GM19455 (cell line): ENCODE measurements around the gene CASKIN1.
"Not testable (repeated sequence)": the region's sequence is repeated elsewhere in the genome, so short reads cannot be mapped to it uniquely, and the experiment has no call there.

Source experiments
- ATAC-seq: cut with Tn5 transposase; IDR thresholded peaks from one replicate; pipeline ENCODE4 v1.9.1; 2021; ENCODE audit not compliant: unreplicated experiment

Gene CASKIN1, protein sequence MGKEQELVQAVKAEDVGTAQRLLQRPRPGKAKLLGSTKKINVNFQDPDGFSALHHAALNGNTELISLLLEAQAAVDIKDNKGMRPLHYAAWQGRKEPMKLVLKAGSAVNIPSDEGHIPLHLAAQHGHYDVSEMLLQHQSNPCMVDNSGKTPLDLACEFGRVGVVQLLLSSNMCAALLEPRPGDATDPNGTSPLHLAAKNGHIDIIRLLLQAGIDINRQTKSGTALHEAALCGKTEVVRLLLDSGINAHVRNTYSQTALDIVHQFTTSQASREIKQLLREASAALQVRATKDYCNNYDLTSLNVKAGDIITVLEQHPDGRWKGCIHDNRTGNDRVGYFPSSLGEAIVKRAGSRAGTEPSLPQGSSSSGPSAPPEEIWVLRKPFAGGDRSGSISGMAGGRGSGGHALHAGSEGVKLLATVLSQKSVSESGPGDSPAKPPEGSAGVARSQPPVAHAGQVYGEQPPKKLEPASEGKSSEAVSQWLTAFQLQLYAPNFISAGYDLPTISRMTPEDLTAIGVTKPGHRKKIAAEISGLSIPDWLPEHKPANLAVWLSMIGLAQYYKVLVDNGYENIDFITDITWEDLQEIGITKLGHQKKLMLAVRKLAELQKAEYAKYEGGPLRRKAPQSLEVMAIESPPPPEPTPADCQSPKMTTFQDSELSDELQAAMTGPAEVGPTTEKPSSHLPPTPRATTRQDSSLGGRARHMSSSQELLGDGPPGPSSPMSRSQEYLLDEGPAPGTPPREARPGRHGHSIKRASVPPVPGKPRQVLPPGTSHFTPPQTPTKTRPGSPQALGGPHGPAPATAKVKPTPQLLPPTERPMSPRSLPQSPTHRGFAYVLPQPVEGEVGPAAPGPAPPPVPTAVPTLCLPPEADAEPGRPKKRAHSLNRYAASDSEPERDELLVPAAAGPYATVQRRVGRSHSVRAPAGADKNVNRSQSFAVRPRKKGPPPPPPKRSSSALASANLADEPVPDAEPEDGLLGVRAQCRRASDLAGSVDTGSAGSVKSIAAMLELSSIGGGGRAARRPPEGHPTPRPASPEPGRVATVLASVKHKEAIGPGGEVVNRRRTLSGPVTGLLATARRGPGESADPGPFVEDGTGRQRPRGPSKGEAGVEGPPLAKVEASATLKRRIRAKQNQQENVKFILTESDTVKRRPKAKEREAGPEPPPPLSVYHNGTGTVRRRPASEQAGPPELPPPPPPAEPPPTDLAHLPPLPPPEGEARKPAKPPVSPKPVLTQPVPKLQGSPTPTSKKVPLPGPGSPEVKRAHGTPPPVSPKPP (N-terminal part only)

DNA sequence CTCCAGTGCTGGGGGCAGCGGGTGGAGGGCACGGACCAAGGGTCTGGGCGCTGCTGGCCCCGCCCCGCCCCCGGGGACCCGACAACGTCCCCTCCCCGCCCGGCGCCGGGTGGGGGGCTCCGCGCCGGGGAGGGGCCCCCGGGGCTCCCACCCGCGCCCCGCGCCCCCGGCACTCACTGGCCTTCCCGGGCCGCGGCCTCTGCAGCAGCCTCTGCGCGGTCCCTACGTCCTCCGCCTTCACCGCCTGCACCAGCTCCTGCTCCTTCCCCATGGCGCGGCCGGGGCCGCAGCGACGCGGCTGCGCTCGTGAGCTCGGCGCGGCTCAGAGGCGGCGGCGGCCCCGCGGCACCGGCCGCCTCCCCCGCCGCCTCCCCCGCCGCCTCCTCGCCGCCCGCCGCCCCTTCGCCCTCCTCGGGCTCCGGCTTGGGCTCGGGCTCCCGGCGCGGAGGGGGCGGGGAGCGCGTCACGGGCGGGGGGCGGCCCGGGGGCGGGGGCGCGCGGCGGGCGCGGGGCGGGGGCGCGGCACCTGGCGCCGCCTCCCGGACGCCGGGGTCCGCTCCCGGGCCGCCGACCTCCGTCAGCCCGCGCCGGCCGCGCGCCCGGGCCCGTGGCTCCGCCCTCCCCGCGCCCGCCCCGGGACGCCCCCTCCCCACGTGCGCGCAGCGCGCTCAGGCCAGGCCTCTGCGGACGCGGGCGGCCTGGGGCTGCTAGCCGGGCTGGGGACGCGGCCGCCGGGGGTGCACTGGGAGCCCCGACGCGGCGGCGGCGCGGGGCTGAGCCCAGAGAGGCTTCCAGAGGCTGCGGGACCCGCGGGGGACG, at the start of gene CASKIN1:
CASKIN1 (minus strand) TSS at position 444 of the 819 bp plus-strand sequence; CDS start at position 271, 173 bp downstream.
- ATAC-seq: no peak

DNA sequence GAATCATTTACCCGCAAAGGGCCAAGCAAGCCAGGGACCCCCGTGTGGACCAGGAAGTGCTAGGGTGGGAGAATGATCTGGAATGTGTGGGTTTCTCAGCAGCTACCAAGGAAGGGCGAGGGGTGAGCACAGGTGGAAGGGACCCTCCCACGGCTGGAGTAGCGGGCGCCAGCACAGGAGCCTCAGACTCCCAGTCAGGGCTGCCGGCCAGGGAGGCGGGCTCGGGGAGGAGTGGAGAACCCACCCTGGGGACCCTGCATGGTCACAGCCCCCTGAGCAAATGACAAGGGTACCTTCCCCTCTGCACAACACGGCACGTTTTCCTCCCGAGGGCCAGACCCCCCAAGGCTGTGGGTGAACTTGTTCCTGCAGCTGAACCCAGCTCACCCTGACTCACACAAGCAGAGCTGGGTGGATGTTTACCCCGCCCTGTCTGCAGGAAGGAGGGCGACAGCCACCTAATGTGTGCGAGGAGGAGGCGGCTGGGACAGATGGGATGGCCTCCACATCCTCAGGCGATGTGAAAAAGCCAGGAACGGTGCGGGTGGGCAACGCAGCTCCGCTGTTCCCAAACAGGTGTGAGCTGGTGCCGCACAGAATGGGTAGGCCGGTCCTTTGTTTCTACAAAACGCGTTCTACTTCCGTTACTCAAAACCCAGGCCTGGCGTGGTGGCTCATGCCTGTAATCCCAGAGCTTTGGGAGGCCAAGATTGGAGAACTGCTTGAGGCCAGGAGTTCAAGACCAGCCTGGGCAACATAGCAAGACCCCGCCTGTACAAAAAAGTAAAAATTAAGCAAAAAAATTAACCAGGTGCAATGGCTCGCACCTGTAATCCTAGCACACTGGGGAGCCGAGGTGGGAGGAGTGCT, 48.8 kb upstream of the CASKIN1 start:
- no peak for ATAC-seq

DNA sequence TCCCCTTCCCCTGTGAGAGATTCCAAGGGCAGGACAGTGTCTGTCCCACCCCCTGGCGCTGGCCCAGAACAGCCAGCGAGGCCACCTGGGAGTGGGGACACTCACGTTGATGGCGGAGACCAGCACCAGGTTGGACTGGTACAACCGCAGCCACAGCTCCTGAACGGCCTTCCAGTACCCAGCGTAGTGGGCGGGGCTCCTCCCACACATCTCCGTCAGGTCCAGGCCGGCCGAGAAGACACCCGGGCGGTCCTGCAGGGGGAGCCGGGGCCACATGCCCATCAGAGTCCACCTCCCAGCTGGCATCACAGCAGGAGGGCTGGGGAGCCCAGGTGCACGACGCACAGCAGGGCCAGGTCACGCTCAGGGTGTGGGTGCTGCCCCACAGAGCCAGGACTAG, 47.9 kb upstream of the CASKIN1 start:
- ATAC-seq: no peak

DNA sequence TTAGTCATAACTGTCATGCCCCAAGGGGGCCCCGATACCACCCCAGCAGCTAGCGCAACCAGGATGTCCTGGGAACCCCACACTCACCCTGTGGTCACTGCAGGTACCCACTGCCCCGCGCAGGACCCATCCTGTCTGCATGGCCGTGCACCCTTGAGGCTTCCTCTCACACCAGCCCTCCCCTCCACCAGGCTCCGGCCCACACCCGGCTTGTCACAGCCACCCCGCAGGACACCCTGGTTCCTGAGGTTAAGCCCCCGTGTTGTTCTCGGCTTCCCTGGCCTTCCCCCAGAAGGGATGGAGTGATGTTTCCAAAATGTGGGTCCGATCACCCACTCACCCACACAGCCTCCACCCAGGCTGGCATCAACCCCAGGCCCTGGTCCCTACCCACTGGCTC, 47.4 kb upstream of the CASKIN1 start:
- ATAC-seq: no peak

DNA sequence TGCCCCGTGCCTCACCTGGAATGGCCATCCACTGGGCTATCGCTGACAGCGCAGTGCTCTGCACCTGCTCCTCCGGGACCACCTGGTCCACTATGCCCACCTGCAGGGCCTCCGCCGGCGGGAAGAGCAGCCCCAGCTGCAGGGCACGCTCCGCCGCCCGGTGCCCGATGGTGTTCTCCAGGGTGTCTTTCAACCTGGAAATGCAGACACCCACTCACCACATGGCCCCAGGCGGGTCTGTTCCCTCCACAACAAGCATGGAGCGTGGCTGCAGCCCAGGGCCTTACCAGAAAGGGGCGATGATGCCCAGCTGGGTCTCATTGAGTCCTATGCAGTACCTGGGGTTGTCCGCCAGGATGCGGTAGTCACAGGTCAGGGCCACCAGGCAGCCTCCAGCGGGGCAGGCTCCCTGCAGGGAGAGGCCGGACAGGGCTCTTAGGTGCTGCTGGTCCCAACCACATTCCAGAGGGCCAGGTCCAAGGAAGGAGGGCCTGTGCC, 46.7 kb upstream of the CASKIN1 start:
- no peak for ATAC-seq

DNA sequence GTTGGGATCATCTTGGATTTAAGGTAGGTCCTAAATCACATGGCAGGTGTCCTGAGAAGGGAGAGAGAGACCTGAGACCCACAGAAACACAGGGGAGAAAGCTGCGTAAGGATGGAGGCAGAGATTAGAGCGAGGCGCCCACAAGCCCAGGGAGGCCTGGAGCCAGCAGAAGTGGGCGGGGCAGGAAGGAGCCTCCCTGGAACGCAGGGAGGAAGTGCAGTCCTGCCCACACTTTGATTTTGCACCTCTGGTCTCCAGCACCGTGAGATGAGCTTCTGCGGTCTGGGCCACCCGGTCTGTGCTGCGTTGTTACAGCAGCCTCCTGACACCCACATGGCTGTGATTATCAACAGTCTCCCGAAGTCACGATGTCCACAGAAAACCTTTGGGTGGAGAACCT, 46.2 kb upstream of the CASKIN1 start:
- no peak for ATAC-seq

DNA sequence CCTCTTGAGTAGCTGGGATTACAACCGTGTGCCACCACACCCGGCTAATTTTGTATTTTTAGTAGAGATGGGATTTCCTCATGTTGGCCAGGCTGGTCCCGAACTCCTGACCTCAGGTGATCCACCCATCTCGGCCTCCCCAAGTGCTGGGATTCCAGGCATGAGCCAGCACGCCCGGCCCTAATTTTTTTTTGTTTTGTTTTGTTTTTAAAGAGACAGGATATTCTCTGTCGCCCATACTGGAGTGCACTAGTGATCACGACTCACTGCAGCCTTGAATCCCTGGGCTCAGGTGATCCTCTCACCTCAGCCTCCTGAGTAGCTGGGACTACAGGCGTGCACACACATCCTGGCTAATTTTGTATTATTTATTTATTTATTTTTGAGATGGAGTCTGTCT, 43.9 kb upstream of the CASKIN1 start:
- ATAC-seq: not testable (repeated sequence)

DNA sequence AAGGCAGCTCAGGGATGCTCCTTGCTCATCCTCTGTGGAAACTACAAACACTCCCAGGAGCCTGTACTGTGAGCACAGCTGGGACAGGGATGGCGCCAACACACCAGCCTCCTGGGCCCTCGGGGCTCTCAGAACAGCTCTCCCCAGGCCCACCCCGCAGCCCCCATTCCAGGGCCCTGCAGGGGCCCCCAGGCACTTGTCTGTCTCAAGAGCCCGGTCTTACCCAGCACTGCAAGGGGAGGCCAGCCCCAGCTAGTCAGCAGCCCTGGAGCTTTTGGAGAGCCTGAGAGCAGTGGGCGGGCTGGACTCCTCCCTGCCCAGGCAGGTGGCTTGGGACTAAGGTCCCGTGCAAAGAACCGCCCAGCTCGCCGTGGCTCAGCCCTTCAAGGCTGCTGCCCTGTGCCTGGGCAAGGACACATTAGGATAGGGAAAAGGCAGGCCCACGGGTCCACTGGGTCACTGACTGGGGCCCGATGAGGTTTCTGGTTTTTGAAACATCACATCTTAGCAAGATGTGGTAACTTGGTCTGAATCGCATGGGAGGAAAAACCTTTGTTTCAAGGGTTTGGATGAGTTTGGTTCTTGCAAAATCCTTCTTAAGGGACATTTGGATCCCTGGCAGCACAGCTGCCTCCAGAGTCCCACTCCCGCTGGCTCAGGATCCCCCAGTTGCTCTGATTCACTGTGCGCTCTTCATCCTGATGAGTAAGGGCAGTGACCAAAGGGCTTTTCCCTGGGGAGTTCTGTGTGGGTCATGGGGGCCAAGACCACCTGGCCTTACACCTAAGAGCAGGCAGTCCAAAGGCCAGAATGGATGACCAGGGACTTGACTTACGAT, 42.7 kb upstream of the CASKIN1 start:
- ATAC-seq: no peak

DNA sequence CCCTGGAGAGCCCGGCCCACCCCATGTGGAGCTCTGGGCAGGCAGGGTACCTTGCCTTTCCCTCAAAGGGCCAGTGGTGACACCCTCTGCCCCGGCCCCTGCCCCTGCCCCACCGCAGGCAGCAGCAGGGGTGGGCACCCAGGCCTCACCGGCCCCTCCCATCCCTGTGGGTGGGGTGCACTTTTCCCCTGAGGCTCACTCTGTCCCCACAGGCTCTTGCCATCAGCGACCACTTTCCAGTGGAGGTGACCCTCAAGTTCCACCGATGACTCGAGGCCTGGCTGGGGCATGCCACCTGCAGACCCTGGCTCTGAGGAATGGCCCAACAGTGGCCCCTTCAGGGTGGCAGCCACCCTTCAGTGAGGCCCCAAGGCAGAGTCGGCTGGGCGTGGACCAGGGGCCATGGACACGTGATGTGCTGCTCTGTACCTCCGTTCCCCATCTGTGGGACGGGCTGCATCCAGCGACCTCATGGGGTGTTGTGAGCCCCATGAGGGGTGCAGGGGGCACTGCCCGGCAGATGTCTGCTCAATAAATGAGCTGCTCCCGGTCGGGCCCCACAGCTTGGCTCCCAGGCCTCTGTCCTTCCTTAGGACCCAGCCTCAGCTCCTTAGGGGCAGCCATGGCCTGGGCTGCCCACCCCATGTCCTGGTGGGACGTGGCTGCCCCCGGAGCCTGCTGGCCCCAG, 41.9 kb upstream of the CASKIN1 start:
- no peak for ATAC-seq

DNA sequence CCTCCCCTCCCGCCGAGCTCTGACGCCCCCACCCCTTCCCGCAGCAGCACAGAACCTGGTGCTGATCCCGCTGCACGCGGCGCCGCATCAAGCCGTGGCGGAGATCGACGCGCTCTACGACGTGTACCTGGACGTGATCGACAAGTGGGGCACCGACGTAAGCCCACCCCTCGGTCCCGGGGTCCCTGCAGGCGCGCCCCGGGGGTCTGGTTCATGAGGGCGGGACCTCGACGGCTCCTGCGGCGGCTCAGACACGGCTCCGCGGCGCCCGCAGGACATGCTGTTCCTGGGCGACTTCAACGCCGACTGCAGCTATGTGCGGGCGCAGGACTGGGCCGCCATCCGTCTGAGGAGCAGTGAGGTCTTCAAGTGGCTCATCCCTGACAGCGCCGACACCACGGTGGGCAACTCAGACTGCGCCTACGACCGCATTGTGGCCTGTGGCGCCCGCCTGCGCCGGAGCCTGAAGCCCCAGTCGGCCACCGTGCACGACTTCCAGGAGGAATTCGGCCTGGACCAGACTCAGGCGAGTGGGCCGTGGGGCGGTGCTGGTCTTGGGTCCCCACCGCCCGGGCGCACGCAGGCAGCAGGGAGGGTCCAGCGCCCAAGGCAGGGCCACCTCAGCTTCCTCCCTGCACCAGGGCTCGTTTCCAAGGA, 41.2 kb upstream of the CASKIN1 start:
- ATAC-seq: no peak

DNA sequence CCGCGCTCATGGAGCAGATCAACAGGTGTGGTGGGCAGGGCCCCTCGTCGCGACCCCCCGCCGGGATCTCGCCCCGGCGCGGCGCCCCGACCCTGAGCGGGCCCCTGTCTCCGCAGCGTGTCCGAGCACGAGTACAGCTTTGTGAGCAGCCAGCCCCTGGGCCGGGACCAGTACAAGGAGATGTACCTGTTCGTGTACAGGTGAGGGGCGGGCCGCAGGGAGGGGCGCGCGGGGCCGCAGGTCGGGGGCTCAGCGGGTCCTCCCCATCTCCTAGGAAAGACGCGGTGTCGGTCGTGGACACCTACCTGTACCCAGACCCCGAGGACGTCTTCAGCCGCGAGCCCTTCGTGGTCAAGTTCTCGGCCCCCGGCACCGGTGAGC, 40.7 kb upstream of the CASKIN1 start:
- ATAC-seq: no peak

DNA sequence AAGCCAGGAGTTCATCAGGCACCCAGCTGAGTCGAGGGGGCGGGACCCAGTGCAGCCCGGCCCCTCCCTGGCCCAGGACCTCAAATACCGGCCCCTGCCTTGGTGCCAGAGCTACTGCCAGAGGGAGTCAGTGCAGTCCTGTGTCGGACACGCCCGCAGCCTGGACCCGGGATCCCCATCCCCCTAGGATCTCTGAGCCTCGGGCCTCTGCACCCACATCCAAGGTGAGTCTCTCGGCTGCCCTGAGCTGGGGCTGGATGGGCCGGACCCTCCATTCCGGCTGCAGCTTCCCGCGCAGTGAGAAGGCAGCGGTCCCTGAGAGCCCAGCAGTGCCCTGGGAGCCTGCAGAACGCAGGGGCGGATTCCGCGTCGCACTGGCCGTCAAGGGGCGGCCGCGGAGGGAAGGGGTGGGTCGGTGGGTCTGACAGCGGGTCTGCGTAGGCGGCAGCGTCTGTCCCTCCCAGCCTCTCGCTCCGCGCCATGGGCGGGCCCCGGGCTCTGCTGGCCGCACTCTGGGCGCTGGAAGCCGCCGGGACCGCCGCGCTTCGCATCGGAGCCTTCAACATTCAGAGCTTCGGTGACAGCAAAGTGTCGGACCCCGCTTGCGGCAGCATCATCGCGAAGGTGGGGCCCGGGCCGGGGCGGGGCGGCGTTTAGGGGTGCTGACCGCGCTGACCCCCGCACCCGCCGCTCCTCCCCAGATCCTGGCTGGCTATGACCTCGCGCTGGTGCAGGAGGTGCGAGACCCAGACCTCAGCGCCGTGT, 40.1 kb upstream of the CASKIN1 start, which contains the start of gene DNASE1L2:
DNASE1L2 (plus strand) TSS at position 108 of the 765 bp plus-strand sequence; CDS start at position 481, 373 bp downstream.
- ATAC-seq: no peak

DNA sequence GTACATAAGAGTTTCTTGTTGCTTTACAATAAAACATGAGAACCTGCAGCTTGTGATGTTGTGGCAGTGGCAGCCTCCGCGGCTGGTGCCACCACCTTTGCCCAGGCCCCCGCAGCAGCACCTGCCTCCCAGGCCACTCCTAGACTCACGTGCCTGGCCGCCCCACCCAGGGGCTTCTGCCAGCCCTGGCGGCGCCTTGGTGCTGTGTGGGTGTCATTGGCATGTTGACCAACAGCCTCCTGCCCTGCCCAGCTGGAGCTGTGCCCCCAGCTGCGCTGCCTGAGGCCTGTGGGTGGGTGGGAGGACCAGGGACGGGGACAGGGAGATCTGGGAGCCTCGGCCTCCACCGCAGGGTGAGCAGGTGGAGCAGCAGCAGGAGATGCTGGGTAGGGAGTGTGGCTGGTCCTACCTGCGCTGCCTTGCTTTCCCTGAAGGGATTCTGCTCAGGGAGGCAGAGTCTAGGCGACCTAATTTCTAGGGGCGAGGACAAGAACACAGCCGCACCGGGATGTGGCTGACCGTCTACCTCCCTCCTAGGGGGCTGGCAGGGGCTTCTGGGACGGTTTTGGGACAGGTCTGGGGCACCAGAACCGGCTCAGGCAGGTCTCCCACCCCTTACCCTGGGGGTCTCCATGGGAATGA, 39.4 kb upstream of the CASKIN1 start:
- ATAC-seq: no peak

DNA sequence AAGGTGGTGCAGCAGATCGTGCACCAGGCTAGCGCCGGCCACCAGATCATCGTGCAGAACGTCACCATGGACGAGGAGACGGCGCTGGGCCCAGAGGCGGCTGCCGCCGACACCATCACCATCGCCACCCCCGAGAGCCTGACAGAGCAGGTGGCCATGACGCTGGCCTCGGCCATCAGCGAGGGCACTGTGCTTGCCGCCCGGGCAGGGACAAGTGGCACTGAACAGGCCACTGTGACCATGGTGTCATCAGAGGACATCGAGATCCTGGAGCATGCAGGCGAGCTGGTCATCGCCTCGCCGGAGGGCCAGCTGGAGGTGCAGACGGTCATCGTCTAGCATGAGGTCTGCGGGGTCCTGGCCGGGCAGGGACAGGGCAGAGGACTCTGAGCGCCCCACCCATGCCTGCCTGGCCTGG, 38.8 kb upstream of the CASKIN1 start:
- ATAC-seq: no peak

DNA sequence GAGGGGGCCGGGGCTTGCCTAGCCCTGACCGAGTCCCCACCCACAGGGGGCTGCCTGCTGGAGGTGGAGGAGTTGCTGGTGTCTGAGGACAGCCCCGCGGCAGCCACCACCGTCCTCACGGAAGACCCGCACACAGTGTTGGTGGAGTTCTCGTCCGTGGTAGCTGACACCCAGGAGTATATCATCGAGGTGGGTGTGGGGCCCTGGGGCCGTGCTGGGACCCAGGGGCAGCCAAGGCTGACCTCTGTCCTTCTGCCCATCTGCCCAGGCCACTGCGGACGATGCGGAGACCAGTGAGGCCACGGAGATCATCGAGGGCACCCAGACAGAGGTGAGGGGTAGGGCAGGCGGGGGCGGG, 38.4 kb upstream of the CASKIN1 start:
- no peak for ATAC-seq
